HUES48 (cell line): ENCODE data around the gene PIK3CG.
"Not testable (repeated sequence)": the region's sequence is repeated elsewhere in the genome, so short reads cannot be mapped to it uniquely, and the experiment has no call there.

Experiments
- H3K27ac ChIP-seq: one replicate; pipeline ENCODE4 v1.7.0; 2013; ENCODE audit warnings: low read depth, low read length, inconsistent platforms
- H3K27me3 ChIP-seq: 2 replicates; pipeline ENCODE4 v1.6.1; 2013; ENCODE audit warnings: mild to moderate bottlenecking, low read length; ENCODE audit not compliant: control insufficient read depth, insufficient read depth
- H3K36me3 ChIP-seq: 2 replicates; pipeline ENCODE4 v1.6.1; 2013; ENCODE audit warnings: low read length; ENCODE audit not compliant: control insufficient read depth, insufficient read depth
- H3K4me1 ChIP-seq: 2 replicates; pipeline ENCODE4 v1.6.1; 2013; ENCODE audit warnings: mild to moderate bottlenecking, low read length; ENCODE audit not compliant: control insufficient read depth, insufficient read depth
- H3K4me3 ChIP-seq: 2 replicates; pipeline ENCODE4 v1.5.1; 2013; ENCODE audit warnings: mild to moderate bottlenecking, low read depth, low read length
- H3K9ac ChIP-seq: 2 replicates; pipeline ENCODE4 v1.6.1; 2013; ENCODE audit warnings: mild to moderate bottlenecking, low read depth, low read length, moderate library complexity
- H3K9me3 ChIP-seq: 2 replicates; pipeline ENCODE4 v1.6.1; 2013; ENCODE audit warnings: low read length; ENCODE audit not compliant: control insufficient read depth, insufficient read depth

The PIK3CG gene

DNA sequence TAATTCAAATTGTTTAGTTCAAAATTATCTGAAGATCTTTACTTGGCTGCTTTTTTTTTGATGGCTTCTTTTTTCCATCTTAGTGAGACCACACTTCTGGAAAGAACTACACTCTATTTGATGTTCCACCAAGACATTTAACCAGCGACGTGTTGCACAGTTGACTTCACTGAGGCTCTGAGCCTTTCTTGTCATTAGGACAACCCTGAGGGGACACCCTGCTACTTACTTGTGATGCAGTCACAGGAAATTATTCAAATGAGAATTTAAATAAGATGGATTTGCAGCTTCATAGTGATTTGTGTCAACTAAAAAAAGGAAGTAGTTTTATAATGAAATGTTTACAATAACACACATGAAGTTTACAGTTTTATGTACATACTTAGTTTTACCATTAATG, 25.6 kb upstream of the PIK3CG start:
- H3K9me3 ChIP-seq = no peaks in the 10 kb centered on the region
- no peak overlapping the region for H3K27ac ChIP-seq
- no peaks in the 10 kb centered on the region for H3K27me3 ChIP-seq
- no peak overlapping the region for H3K4me3 ChIP-seq
- peaks cover 17% of the 10 kb centered on the region for H3K4me1 ChIP-seq
- H3K36me3 ChIP-seq = no peaks in the 10 kb centered on the region
- no peak overlapping the region for H3K9ac ChIP-seq

DNA sequence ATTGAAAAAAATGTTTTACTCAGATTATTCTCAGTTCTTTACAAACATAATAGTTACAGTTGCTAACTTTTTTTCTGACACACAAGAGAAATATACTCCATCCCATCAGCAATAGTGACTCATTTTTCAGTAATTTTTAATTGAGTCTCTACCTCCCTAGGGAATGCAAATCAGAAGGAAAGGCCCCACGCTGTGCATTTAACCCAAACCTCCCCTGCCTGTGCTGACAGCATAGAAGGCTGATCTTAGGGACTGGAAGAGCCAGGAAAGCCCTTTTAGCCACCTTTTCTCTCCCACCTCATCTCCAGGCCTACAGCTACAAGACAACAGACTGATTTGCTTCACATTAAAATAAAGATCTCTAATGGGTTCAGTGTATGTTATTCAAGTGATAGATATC, 24.7 kb upstream of the PIK3CG start:
- Histone ChIP-seq H3K9ac (no peak overlapping the region), H3K27ac (peak overlapping the region; percentile 56)

DNA sequence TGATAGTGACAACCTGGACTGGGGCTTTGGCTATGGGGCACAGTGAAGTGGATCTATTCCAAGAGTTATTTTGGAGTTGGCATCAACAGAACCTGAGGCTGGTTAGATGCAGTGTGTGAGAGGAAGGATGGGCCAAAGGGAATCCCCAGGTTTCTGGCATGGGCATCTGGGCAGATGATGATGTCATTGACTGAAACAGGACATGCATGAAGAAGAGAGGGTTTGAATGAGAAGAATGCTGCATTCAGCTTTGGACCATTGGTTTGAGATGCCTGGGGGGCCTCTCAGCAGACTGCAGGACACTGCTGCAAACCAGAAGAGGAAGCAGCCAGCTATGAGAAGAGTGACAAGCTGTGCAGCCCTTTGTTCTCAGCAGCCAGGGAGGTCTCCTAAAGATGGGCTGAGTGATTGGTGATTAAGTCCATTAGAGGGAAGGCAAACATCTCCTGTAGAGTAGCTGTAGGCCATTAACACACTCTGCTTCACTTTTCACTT, 23.1 kb upstream of the PIK3CG start:
- Histone ChIP-seq H3K4me1 (peaks cover 17% of the 10 kb centered on the region), H3K4me3 (no peak overlapping the region), H3K9ac (no peak overlapping the region), H3K9me3 (no peaks in the 10 kb centered on the region), H3K27ac (peak overlapping the region; percentile 52), H3K36me3 (no peaks in the 10 kb centered on the region), H3K27me3 (no peaks in the 10 kb centered on the region)

More for the DNA sequence above, 24.7 kb upstream of the PIK3CG start:
- H3K27me3 ChIP-seq = no peaks in the 10 kb centered on the region
- H3K36me3 ChIP-seq = no peaks in the 10 kb centered on the region
- H3K4me3 ChIP-seq = no peak overlapping the region
- H3K4me1 ChIP-seq = peaks cover 17% of the 10 kb centered on the region
- H3K9me3 ChIP-seq = no peaks in the 10 kb centered on the region

DNA sequence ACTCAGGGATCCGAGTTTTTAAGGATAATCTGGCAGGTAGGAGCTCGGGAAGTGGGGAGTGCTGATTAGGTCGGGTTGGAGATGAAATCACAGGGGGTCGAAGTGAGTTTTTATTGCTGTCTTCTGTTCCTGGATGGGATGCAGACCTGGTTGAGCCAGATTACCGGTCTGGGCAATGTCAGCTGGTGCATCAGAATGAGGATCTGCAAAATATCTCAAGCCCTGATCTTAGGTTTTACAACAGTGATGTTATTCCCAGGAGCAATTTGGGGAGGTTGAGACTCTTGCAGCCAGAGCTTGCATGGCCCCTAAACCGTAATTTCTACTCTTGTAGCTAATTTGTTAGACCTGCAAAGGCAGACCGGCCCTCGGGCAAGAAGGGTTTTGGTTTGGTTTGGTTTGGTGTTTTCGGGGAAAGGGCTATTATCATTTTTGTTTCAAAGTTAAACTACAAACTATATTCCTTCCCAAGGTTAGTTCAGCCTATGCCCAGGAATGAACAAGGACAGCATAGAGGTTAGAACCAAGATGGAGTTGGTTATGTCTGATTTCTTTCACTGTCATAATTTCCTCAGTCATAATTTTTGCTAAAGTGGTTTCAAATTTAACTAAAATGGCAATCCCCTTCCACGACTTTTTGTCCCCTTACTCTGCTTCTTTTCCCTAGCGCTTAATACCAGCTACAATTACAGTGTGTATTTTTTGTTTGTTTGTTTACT, 20.6 kb upstream of the PIK3CG start:
- no peak overlapping the region for H3K9ac ChIP-seq
- H3K9me3 ChIP-seq = no peaks in the 10 kb centered on the region
- peaks cover 17% of the 10 kb centered on the region for H3K4me1 ChIP-seq
- no peaks in the 10 kb centered on the region for H3K36me3 ChIP-seq
- no peaks in the 10 kb centered on the region for H3K27me3 ChIP-seq
- no peak overlapping the region for H3K27ac ChIP-seq
- H3K4me3 ChIP-seq = no peak overlapping the region

DNA sequence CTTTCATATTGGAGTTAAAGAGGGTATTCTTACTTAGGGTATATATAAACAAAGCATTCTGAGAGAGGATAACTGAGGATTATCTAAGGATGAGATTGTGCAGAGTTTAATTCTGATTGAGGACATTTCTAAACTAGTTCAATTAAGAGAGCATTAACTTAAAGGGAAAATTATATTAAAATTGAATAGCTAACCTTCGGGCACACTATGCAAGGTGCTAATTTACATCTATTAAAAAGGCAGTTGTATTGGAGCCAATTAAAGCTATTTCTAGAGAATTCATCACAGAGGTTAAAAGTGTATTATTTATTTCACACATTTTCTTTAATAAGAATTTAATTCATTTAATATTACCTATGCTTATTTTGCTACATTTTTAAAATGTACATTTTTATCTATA, 17.0 kb upstream of the PIK3CG start:
- Histone ChIP-seq H3K4me3 (no peak overlapping the region), H3K9me3 (no peaks in the 10 kb centered on the region), H3K27ac (no peak overlapping the region), H3K4me1 (no peaks in the 10 kb centered on the region), H3K27me3 (no peaks in the 10 kb centered on the region), H3K36me3 (no peaks in the 10 kb centered on the region), H3K9ac (no peak overlapping the region)

DNA sequence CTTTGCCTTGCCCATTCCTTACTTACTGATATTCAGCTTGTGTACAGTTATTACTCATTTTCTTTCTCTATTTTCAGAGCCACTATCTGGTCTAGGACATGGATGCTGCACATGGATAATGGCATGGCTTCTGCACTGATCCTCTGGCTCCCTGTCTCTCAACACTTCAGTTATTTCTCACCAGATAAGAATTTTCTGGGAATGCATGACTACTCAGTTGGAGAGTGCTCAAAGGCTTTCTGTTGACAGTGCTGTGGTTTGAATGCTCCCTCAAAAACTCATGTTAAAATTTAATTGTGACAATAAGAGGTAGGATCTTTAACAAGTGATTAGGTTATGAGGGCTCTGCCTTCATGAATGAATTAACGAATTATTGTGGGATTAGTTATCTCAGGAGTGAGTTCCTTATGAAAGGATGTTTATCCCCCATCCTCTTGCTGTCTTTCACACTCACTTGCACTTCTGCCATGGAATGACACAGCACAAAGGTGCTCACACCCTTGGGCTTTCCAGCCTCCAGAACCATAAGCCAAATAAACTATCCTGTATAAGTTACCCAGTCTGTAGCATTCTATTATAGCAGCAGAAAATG, 16.1 kb upstream of the PIK3CG start:
- Histone ChIP-seq H3K4me1 (no peaks in the 10 kb centered on the region), H3K9me3 (no peaks in the 10 kb centered on the region), H3K27ac (no peak overlapping the region), H3K27me3 (no peaks in the 10 kb centered on the region), H3K9ac (no peak overlapping the region), H3K4me3 (no peak overlapping the region), H3K36me3 (no peaks in the 10 kb centered on the region)

DNA sequence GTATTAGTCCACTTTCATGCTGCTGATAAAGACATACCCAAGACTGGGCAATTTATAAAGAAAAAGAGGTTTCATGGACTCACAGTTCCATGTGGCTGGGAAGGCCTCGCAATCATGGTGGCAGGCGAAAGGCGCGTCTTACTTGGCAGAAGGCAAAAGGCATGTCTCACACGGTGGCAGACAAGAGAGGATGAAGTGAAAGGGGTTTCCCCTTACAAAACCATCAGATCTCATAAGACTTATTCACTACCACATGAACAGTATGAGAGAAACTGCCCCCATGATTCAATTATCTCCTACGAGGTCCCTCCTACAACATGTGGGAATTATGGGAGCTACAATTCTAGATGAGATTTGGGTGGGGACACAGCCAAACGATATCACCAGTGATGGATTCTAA, 13.4 kb upstream of the PIK3CG start:
- H3K4me1 ChIP-seq, H3K27me3 ChIP-seq, H3K36me3 ChIP-seq, H3K27ac ChIP-seq, H3K9ac ChIP-seq, H3K9me3 ChIP-seq, H3K4me3 ChIP-seq: not testable (repeated sequence)

DNA sequence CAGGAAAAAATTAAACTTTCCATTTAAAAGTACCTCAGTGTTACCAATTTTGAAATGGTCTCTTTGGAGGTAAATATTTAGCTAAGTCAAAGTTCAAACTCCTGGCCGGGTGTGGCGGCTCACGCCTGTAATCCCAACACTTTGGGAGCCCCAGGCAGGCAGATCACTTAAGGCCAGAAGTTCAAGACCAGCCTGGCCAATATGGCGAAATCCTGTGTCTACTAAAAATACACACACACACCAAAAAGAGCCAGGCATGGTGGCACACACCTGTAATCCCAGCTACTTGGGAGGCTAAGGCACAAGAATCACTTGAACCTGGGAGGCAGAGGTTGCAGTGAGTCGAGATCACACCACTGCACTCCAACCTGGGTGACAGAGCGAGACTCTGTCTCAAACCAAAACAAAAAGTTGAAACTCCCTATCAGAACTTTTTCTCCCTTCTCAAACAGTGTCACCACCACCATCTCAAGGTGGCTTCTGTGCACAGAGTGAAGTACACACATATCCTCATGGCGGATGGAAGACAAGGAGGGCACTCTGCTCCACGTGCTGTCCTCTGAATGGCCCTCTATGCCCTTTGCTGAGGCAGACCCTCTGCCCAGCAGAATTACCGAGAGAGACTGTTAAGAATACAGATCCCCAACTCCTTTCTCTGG, 11.7 kb upstream of the PIK3CG start:
- no peak overlapping the region for H3K9ac ChIP-seq
- H3K27ac ChIP-seq = no peak overlapping the region
- no peaks in the 10 kb centered on the region for H3K9me3 ChIP-seq

DNA sequence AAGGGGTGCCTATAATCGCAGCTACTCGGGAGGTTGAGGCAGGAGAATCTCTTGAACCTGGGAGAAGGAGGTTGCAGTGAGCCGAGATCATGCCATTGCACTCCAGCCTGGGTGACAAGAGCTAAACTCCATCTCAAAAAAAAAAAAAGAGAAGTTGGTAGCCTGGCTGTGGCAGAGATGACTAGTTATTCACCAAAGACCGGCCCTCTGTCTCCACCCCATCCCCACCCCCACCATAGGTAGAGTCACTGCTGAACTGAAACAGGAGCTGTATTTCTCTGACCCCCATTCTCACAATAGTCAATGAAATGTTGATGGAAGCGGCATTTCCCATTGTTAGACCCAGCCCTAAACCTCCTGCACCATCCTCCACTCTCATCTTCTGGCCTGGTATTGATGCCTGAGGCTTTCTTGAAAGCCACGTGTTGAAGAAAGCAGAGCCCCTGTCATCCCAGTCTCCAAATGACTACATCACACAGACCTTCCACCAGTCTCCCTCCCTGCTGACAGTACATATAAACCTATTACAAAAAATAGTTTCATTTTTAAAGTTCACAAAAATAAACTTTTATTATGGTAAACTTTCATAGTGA, 9.4 kb upstream of the PIK3CG start:
- no peaks in the 10 kb centered on the region for H3K4me1 ChIP-seq
- no peaks in the 10 kb centered on the region for H3K36me3 ChIP-seq
- H3K9me3 ChIP-seq = no peaks in the 10 kb centered on the region
- no peak overlapping the region for H3K4me3 ChIP-seq
- no peak overlapping the region for H3K27ac ChIP-seq
- H3K27me3 ChIP-seq = no peaks in the 10 kb centered on the region
- no peak overlapping the region for H3K9ac ChIP-seq

More for the DNA sequence above, 11.7 kb upstream of the PIK3CG start:
- H3K27me3 ChIP-seq = no peaks in the 10 kb centered on the region
- H3K36me3 ChIP-seq = no peaks in the 10 kb centered on the region
- H3K4me1 ChIP-seq = no peaks in the 10 kb centered on the region
- H3K4me3 ChIP-seq = no peak overlapping the region

DNA sequence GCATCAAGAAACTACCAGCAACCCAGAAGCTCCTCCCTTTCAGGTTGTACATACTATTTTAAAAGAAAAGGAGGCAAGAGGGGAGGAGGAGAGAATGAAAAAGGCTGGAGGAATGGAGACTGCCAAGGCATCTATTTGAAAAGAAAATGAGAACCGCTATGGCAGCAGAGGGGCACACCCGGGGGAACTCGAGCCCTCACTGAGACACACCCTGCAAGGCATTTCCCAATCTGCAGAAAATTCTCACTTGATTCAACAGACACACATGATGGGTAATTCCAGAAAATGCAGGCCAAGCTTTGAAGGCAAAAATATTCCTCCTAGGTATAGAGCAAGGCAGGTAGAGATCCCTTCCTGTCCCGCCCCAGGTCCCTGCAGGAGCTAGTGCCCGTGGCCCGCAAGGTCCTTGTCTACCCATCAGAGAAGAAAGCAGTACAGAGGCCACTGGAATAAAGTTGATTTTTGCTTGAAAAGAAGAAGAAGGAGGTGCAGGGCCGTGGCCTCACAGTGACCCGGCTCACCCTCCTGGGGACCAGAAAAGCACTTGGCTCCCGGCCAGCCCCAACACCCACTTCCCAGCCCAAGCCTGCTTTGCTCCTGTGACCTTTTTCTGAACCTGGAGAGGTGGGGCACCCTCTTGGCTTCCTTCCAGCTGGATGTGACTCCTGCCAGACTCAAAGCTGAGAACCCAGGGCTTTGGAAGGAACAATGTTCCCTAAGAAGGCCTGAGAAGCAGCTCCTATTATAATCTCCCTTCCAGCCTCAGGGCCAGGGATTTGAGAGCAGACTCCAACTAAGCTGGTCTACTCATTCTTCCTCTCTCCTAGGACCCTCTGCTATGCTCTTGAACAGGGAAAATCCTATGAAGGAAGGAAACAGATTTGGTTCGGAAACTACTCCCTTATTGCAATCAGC, 6.2 kb upstream of the PIK3CG start:
- Histone ChIP-seq H3K36me3 (no peaks in the 10 kb centered on the region), H3K27ac (no peak overlapping the region), H3K4me1 (no peaks in the 10 kb centered on the region), H3K27me3 (no peaks in the 10 kb centered on the region), H3K9me3 (no peaks in the 10 kb centered on the region), H3K9ac (no peak overlapping the region), H3K4me3 (no peak overlapping the region)
